Upper lobe of right lung (tissue), 1 donor: ENCODE results near the gene TDRD10. TPM values are rescaled to one million over a fixed set of nuclear protein-coding genes. Genes with fewer than 3 reads are reported as not detected.
A peak's percentile ranks its signal among the peaks of the same experiment; 100 is the strongest.

ENCODE experiments used
- ATAC-seq: fragments of 200-7000 bp; cut with Tn5 transposase; one replicate; pipeline ENCODE4 v1.9.1; 2020; ENCODE audit warnings: mild to moderate bottlenecking, moderate library complexity
- DNase-seq: peaks from one replicate; pipeline ENCODE4 v3.0.0-alpha.2; 2020
- H3K27ac ChIP-seq: fragments of 200-600 bp; one replicate; pipeline ENCODE4 v1.8.0; 2022
- H3K27me3 ChIP-seq: fragments of 200-600 bp; one replicate; pipeline ENCODE4 v1.8.0; 2022; ENCODE audit warnings: mild to moderate bottlenecking
- H3K36me3 ChIP-seq: fragments of 200-600 bp; one replicate; pipeline ENCODE4 v1.8.0; 2022
- H3K4me1 ChIP-seq: fragments of 200-600 bp; one replicate; pipeline ENCODE4 v1.8.0; 2022
- H3K4me3 ChIP-seq: fragments of 200-600 bp; one replicate; pipeline ENCODE4 v1.8.0; 2022; ENCODE audit warnings: mild to moderate bottlenecking
- H3K9me3 ChIP-seq: fragments of 200-600 bp; one replicate; pipeline ENCODE4 v1.8.0; 2022
- CTCF ChIP-seq: fragments of 200-600 bp; IDR thresholded peaks from one replicate; pipeline ENCODE4 v1.8.0; 2022; ENCODE audit warnings: antibody characterized with exemption
- intact Hi-C: fragments of 100-400 bp; cut with DNase I; formaldehyde crosslinking; loops from one replicate; pipeline ENCODE4 v1.11.0; 2022
- total RNA-seq: library from RNA; stranded (reverse); fragmentation: NEBNext Ultra II Directional; extraction: Animal tissue kit (Norgen Biotek cat#: 25700); gene quantifications from one replicate; pipeline ENCODE4 v1.2.1, GENCODE V29; 2021
- donor health status: DM: no; HTN: yes; CAD: no; lungs with severe emphysema.

TDRD10 gene
- total RNA-seq, 1 donor from 2014 or later = 21.7 TPM

- H3K36me3 ChIP-seq = peaks cover 27% of the 10 kb centered on the region
- H3K9me3 ChIP-seq = no peaks in the 10 kb centered on the region
- H3K27me3 ChIP-seq = no peaks in the 10 kb centered on the region
- DNase-seq (peak; percentile 85), ATAC-seq (peak; percentile 1)
- intact Hi-C loops = no loop called here
- H3K4me1 ChIP-seq = peaks cover 25% of the 10 kb centered on the region
- peak within 1 kb of the TSS; percentile 83 for H3K27ac ChIP-seq
- TF ChIP-seq CTCF = no peak
- H3K4me3 ChIP-seq = peak within 1 kb of the TSS; percentile 71
Observed at GRCh38 chr1:154557939-154558719, 56.1 kb downstream of the TDRD10 start, which contains the start of gene UBE2Q1. Gene UBE2Q1 (minus strand): TSS chr1:154558662. CDS start chr1:154558553, 109 bp downstream.

GRCh38 chr1:154558720-154559465, 56.9 kb downstream of the TDRD10 start:
- TF ChIP-seq CTCF = no peak

GRCh38 chr1:154559466-154560044, 57.5 kb downstream of the TDRD10 start:
- Histone ChIP-seq H3K4me3 (peak overlapping the region; percentile 61), H3K9me3 (no peaks in the 10 kb centered on the region), H3K36me3 (peaks cover 13% of the 10 kb centered on the region), H3K27me3 (no peaks in the 10 kb centered on the region), H3K4me1 (peaks cover 25% of the 10 kb centered on the region), H3K27ac (peak overlapping the region; percentile 79)
- ATAC-seq (peak; percentile 77), DNase-seq (peak; percentile 84)
- peak; percentile 94 for TF ChIP-seq CTCF
- intact Hi-C loops = loop anchor here (10.0 kb wide), 1 partner anchor 315 kb away; the partner anchor contains the start of gene KCNN3

More at GRCh38 chr1:154558720-154559465, 56.9 kb downstream of the TDRD10 start:
- peaks cover 20% of the 10 kb centered on the region for H3K36me3 ChIP-seq
- no peaks in the 10 kb centered on the region for H3K27me3 ChIP-seq
- intact Hi-C loops = no loop called here
- peak; percentile 96 for ATAC-seq
- DNase-seq = peak; percentile 100
- peak overlapping the region; percentile 79 for H3K27ac ChIP-seq
- H3K4me3 ChIP-seq = peak overlapping the region; percentile 61
- H3K9me3 ChIP-seq = no peaks in the 10 kb centered on the region
- H3K4me1 ChIP-seq = peaks cover 25% of the 10 kb centered on the region

- H3K27ac ChIP-seq = no peak overlapping the region
Observed at GRCh38 chr1:154565876-154566275, 63.9 kb downstream of the TDRD10 start.

More at GRCh38 chr1:154565876-154566275, 63.9 kb downstream of the TDRD10 start:
- Histone ChIP-seq H3K27me3 (peaks cover 11% of the 10 kb centered on the region), H3K4me1 (no peaks in the 10 kb centered on the region), H3K9me3 (no peaks in the 10 kb centered on the region), H3K4me3 (no peak overlapping the region), H3K36me3 (no peaks in the 10 kb centered on the region)
- ATAC-seq (no peak), DNase-seq (no peak)
- no peak for TF ChIP-seq CTCF
- intact Hi-C loops = loop anchor here (10.0 kb wide), 1 partner anchor 309 kb away; the partner anchor contains the start of gene KCNN3
